Stimulated activated CD8-positive, alpha-beta memory T cell treated with anti-CD3 and anti-CD28 coated beads, Interleukin-2, amount 100 ng/mL, for 1 hour (primary cell): Measurements from ENCODE around the gene SERF2.
"Not testable (repeated sequence)": the region's sequence is repeated elsewhere in the genome, so short reads cannot be mapped to it uniquely, and the experiment has no call there.

ENCODE experiments used
- DNase-seq, 2 donors: peaks; one replicate each; pipeline ENCODE4 v3.0.0-alpha.2; 2020; ENCODE audit warnings: low read depth in 2 of 2

Gene SERF2

DNA sequence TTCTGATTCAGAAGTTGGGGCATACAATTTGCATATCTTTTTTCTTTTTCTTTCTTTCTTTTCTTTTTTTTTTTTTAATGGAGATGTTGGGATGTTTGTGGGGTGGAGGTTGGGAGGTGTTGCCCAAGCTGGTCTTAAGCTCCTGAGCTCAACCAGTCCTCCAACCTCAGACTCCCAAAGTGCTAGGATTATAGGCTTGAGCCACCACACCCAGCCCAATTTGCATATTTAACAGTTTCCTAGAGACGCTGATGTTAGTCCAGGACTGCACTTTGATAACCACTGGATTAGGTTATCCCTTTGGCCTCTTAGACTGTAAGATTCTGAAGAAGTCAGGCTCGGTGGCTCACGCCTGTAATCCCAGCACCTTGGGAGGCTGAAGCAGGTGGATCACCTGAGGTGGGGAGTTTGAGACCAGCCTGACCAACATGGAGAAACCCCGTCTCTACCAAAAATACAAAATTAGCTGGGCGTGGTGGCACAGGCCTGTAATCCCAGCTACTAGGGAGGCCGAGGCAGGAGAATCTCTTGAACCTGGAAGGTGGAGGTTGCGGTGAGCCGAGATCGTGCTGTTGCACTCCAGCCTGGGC lies 37.9 kb downstream of the SERF2 start:
- not testable (repeated sequence) for DNase-seq

DNA sequence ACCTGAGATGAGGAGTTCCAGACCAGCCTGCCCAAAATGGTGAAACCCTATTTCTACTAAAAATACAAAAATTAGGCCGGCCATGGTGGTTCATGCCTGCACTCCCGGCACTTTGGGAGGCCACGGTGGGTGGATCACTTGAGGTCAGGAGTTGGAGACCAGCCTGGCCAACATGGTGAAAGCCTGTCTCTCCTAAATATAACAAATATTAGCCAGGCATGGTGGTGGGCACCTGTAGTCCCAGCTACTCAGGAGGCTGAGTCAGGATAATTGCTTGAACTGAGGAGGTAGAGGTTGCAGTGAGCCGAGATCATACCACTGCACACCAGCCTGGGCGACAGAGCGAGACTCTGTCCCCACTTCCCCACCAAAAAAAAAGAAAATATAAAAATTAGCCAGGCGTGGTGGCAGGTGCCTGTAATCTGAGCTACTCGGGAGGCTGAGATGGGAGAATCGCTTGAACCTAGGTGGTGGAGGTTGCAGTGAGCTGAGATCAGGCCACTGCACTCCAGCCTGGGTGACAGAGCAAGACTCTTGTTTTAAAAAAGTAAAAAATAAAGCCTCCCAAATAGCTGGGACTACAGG lies 38.7 kb downstream of the SERF2 start:
- not testable (repeated sequence) for DNase-seq

DNA sequence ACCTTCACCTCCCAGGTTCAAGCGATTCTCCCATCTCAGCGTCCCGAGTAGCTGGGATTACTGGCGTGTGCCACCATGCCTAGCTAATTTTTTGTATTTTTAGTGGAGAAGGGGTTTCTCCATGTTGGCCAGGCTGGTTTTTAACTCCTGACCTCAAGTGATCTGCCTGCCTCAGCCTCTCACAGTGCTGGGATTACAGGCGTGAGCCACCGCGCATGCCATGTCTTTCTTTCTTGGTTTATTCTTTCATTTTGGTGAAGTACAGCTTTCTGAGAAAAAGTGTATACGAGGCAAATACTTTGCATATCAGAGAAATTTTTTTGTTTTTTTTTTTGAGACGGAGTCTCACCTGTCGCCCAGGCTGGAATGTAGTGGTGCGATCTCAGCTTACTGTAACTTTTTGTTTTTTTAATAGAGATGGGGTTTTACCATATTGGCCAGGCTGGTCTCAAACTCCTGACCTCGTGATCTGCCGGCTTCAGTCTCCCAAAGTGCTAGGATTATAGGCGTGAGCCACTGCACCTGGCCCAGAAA lies 39.5 kb downstream of the SERF2 start:
- not testable (repeated sequence) for DNase-seq

DNA sequence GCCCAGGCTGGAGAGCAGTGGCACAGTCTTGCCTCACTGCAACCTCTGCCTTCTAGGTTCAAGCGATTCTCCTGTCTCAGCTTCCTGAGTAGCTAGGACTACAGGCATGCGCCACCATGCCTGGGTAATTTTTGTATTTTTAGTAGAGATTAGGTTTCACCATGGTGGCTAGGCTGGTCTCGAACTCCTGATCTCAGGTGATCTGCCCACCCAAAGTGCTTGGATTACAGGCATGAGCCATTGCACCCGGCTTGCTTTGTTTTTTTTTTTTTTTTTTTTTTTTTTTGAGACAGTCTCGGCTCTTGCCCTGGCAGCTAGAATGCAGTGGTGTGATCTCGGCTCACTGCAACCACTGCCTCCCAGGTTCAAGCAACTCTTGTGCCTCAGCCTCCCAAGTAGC lies 40.4 kb downstream of the SERF2 start:
- not testable (repeated sequence) for DNase-seq

DNA sequence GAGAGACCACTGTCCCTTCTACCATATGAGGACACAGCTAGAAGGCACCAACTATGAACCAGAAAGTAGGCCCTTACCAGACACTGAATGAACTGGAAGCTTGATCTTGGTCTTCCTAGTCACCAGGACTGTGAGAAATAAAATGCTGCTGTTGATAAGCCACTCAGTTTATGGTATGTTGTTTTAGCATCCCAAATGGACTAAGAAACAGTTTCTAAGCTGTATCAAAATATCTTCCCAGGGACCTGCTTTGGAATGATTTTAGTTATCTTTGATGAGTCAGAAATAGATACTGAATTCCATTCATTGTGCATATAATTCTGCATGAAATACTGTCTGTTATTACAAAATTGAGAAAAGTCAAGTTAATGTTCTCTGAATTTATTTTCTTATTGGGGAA lies 53.3 kb downstream of the SERF2 start:
- DNase-seq: no peak
